OCI-M1 (cell line): ENCODE results near the gene PLCB1.
"Not testable (repeated sequence)": the region's sequence is repeated elsewhere in the genome, so short reads cannot be mapped to it uniquely, and the experiment has no call there.

Source experiments
- DNase-seq: peaks from one replicate; lab custom pipeline; 2025; lab: John Stamatoyannopoulos, UW

The PLCB1 gene

DNA sequence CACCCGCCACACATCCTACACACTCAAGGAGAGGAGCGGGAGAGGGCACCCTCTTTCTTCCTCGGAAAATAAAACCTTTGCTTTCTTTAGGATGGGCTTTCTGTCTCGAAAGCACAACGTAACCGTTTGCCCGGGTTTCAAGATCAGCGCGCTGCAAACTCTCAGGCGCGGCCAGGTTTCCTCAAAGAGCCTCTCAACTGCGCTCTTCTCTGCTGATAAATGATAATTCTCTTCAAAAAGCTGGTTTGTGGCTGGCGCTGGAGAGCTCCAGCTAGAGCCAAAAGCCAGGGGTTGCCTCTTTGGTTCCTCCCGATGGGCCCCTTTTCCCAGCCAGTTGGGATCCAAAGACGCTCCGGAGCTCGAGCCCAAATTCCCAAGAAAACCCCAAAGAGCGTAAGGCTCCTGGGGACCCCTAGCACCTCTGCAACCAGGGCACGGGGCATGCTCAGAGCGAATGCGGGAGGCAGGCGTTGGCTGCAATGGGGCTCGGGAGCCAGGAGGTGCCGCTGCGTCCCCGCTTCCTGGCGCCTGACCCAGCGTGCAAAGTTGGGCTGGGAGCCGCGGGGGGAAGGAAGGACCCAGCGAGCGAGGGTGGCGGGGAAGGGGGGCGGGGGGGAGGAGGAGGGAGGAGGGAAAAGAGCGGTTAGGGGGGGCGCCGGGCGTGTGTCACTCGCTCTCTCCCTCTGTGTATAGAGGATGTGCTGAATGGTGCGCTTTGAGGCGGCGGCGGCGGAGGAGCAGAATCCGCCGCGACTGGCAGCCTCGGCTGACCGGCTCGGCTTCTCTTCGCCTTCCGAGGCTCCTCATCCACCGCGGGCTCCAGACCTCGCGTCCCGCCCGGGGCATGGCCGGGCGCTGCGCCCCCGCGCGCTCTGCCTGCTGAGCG is at the start of gene PLCB1:
Gene PLCB1 (plus strand): TSS at position 669 of the 886 bp plus-strand sequence. CDS start 386 bp downstream, outside the sequence.
- DNase-seq, result peak; percentile 32

DNA sequence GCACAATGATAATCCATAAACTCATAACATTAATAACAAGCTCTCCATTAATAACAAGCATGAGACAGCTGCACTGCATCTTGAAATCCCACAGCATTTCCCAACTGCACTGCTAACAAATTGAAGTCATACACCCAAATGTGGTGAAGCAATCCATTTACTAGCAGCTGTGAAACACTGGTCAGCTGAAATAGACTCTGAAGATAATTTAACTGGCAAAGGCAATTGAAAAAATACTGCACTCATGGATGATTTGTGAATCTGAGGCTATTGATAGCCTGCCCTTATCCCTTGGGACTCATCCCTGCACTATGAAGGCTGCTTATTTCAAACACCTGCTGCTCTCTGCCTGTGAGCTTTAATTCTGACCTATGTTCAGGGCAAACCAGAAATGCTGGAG is 49.1 kb upstream of the PLCB1 start:
- no peak for DNase-seq

- no peak for DNase-seq
Observed at GRCh38 chr20:8089668-8090067, 42.4 kb upstream of the PLCB1 start.

GRCh38 chr20:8094415-8094818 is 37.6 kb upstream of the PLCB1 start:
- DNase-seq, result no peak

DNA sequence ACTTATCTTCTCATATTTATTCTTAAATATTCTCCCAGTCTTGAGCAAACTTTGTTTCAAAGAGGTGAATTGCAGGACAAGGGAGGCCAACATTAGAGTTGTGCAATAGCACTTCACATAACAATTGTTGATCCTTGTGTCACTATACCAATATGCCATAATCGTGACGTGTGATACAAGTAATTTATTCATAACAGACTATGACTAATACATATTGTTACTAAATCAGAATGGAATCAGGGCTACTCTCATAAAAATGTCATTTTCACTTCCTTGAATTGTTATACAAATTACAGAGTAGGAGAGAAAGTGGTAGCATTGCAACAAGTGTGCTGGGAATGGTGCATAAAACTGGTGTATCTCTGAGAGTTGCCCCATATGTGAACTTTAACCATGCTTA is 37.2 kb upstream of the PLCB1 start:
- no peak for DNase-seq

DNA sequence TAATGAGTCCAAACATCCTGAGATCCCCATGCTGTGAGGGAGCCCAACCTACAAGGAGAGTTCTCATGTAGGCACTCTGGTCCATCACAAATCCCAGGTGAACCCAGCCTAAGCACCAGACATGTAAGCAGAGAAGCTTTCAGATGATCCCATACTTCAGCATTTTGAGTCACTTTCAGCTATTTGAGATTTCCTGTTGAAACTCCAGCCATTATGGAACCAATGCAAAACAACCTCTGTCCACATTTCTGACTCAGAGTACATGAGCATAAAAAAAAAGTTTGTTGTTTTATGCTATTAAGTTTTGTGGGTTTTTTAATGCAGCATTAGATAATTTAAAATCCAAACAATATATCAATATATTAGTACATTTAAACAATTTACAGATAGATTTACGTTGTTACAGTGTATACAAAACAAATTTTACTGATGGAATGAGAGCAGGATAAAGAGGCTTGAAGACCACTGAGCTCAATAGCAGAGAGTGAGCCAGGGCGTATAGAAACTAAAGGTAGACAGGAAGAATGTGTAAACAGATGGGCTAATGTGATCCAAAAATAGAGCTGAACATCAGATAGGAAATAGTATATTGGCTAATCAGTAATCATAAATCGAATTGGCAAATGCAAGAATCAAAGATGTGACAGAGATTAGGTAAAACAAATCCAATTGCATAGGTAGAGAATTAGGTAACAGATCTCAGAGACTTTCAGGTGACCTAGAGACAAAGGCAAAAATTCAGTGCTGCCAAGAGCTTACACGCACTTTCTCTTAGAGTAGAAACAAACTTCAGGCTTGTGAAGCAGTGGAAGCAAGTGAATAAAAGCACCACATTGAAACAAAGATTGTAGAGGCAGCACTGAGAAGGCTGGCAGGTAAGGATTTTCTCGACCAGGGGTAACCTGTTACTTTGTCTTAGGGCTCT is 36.2 kb upstream of the PLCB1 start:
- DNase-seq, result no peak

DNA sequence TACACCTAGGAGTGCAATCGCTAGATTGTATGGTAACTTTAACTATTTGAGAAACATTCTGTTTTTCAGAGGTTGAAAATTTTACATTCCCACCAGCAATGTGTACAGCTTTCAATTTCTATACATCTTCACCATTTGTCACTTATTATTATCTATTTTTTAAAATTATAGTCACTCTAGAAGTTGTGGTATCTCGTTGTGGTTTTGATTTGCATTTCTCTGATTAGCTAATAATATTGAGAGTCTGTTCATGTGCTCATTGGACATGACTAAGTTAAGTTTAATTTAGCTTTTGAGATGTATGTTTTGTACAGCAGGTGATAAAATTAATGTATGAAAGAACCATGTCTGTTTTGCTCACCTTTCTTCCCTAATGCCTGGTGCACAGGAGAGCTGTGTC is 34.8 kb upstream of the PLCB1 start:
- no peak for DNase-seq

DNA sequence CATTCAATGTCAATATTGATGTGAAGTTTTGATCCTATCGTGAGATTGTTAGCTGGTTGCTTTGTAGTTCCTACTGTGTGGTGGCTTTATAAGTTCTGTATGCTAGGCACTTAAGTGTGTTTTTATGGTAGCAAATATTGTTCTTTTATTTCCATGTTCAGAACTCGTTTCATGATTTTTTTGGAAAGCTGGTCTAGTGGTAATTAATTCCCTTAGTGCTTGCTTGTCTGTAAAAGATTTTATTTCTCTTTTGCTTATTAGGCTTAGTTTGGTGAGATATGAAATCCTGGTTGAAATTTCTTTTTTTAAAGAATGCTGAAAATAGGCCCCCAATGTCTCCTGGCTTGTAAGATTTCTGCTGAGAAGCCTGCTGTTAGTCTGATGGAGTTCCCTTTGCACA is 27.8 kb upstream of the PLCB1 start:
- DNase-seq, result no peak

GRCh38 chr20:8114612-8115011 is 17.5 kb upstream of the PLCB1 start:
- not testable (repeated sequence) for DNase-seq

DNA sequence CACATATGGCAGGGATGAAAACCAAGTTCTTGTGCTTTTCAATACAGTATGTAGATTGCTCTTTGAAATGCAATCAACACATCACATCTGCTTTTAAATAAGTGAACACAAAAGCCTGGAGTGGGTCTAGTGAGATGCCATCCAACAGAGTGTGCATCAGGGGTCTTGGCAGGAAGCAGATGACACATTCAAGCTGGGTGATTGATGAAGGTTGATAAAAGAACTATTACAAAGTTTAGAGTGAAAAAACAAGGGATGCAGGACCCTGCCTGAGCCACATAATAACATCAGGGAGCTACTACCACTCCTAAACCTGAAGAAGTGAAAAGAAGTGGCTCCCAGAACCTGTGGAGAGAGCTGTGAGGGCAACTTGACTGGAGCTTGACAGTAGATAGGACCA is 16.6 kb upstream of the PLCB1 start:
- DNase-seq, result no peak

- DNase-seq, result no peak
Observed at GRCh38 chr20:8116067-8116811, 15.8 kb upstream of the PLCB1 start.

- peak; percentile 37 for DNase-seq
Observed at GRCh38 chr20:8117636-8118035, 14.4 kb upstream of the PLCB1 start.

GRCh38 chr20:8118039-8118438 is 14.0 kb upstream of the PLCB1 start:
- DNase-seq, result no peak

DNA sequence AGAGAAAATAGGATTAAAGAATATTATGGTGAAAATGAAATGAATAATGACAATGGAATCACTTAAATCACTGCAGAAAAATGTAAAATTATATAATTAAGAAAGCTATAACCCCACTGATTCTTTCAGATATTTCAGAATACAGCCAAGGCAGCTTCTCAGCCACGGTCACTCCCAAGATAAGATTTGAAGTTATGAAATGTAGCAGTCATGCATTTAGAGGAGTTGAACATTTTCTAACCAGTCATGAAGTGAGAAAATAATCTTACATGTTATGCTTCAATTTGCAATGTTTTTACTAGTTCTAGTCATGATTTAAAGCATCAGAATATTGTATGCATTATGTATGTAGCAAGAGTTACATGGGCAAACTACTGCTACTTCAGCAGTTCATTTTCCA is 13.3 kb upstream of the PLCB1 start:
- DNase-seq, result no peak

- no peak for DNase-seq
Observed at GRCh38 chr20:8121666-8122065, 10.4 kb upstream of the PLCB1 start.

- no peak for DNase-seq
Observed at GRCh38 chr20:8124639-8125038, 7.4 kb upstream of the PLCB1 start.

- no peak for DNase-seq
Observed at GRCh38 chr20:8126181-8126580, 5.9 kb upstream of the PLCB1 start.

- no peak for DNase-seq
Observed at GRCh38 chr20:8126841-8127378, 5.2 kb upstream of the PLCB1 start.

GRCh38 chr20:8127553-8128255 is 4.4 kb upstream of the PLCB1 start:
- no peak for DNase-seq

DNA sequence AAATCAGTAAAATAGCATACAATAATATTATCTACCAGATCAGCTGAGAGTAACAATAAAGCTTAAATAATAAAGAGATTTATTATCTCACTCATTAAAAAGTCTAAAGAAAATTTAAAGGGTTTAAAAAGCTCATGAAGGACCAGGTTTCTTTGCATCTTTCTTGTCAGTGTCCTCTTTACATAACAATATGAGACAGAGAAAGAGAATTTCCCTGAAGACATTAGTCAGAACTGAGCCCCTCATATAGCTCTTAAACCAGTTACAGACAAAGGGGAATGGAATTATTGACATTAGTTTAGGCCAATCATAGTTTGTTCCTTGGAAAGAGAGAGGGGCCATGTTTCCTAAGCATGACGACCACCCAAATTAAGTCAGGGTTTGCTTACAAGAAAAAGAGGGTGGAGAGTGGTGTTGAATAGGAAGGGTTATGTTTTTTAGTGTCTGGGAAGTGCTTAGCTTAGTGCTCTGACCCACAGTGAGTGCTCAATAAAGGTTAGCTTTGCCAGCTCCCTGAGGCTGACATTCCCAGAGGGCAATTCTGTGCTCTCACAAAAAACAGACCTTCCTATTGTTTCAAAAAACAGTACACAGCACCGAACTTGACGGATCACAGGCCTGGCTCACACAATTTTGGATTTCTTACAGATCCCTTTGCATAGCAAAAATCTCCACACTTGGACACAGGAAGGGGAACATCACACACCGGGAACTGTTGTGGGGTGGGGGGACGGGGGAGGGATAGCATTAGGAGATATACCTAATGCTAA is 3.6 kb upstream of the PLCB1 start:
- DNase-seq, result no peak
